K562 (cell line): ENCODE results near the gene ECPAS. TPM values are rescaled to one million over a fixed set of nuclear protein-coding genes. Genes with fewer than 3 reads are reported as not detected.

ENCODE experiments used
- BRD9 ChIP-seq: fragments of 450-650 bp; IDR thresholded peaks from 2 replicates; pipeline ENCODE4 v1.6.1; 2018; ENCODE audit warnings: low read depth; ENCODE audit not compliant: partially characterized antibody
- CBX2 ChIP-seq: fragments of 200-600 bp; sonication (generic); IDR thresholded peaks from one replicate; pipeline ENCODE4 v1.6.1; 2012; ENCODE audit warnings: mild to moderate bottlenecking, low read length, inconsistent platforms; ENCODE audit not compliant: insufficient read depth, poor library complexity, severe bottlenecking
- CCAR2 ChIP-seq: fragments of 200-400 bp; formaldehyde crosslinking; IDR thresholded peaks from 2 replicates; pipeline ENCODE4 v1.6.1; 2017; ENCODE audit warnings: mild to moderate bottlenecking, low read depth, low read length
- CREM ChIP-seq: IDR thresholded peaks from 2 replicates; pipeline ENCODE4 v1.6.1; 2014; ENCODE audit warnings: antibody characterized with exemption, low read depth
- FOXP4 ChIP-seq: sonication (generic); formaldehyde crosslinking; IDR thresholded peaks from 2 replicates; pipeline ENCODE4 v1.8.0; 2022; ENCODE audit warnings: mild to moderate bottlenecking, missing genetic modification reagents, borderline replicate concordance
- HIVEP1 ChIP-seq: fragments of 250-450 bp; sonication (Bioruptor Pico); IDR thresholded peaks from 2 replicates; pipeline ENCODE4 v1.4.0; 2020; ENCODE audit warnings: mild to moderate bottlenecking
- HLTF ChIP-seq: fragments of 450-650 bp; IDR thresholded peaks from 2 replicates; pipeline ENCODE4 v1.6.1; 2016
- KAT7 ChIP-seq: sonication (generic); formaldehyde crosslinking; IDR thresholded peaks from 2 replicates; pipeline ENCODE4 v1.8.0; 2022; ENCODE audit warnings: missing genetic modification reagents, mild to moderate bottlenecking, borderline replicate concordance
- KLF1 ChIP-seq: fragments of 450-650 bp; IDR thresholded peaks from 2 replicates; pipeline ENCODE4 v1.6.1; 2016; ENCODE audit warnings: missing genetic modification characterization, missing compliant biosample characterization
- MXD1 ChIP-seq: fragments of 250-450 bp; sonication (Bioruptor Pico); IDR thresholded peaks from 2 replicates; pipeline ENCODE4 v1.8.0; 2021; ENCODE audit warnings: borderline replicate concordance, mild to moderate bottlenecking, moderate library complexity; ENCODE audit not compliant: poor library complexity, severe bottlenecking
- NFIC ChIP-seq: fragments of 450-650 bp; IDR thresholded peaks from 2 replicates; pipeline ENCODE4 v1.6.1; 2017; ENCODE audit warnings: mild to moderate bottlenecking, inconsistent platforms
- NUFIP1 ChIP-seq: fragments of 450-650 bp; IDR thresholded peaks from 2 replicates; pipeline ENCODE4 v1.6.1; 2018; ENCODE audit not compliant: partially characterized antibody
- PML ChIP-seq: IDR thresholded peaks from 2 replicates; pipeline ENCODE4 v1.6.1; 2012; ENCODE audit warnings: low read length, inconsistent platforms
- POLR2AphosphoS5 ChIP-seq: IDR thresholded peaks from 2 replicates; pipeline ENCODE4 v1.6.1; 2011; ENCODE audit warnings: mild to moderate bottlenecking, low read depth, low read length, moderate library complexity; ENCODE audit not compliant: control insufficient read depth, insufficient read depth
- POLR2H ChIP-seq: IDR thresholded peaks from 2 replicates; pipeline ENCODE4 v1.6.1; 2016; ENCODE audit warnings: missing genetic modification characterization, low read depth, mild to moderate bottlenecking, control low read depth, missing compliant biosample characterization, moderate library complexity
- RBFOX2 ChIP-seq: fragments of 200-400 bp; formaldehyde crosslinking; IDR thresholded peaks from 2 replicates; pipeline ENCODE4 v1.6.1; 2017; ENCODE audit warnings: low read depth, mild to moderate bottlenecking, low read length, moderate library complexity
- RFX5 ChIP-seq: IDR thresholded peaks from 2 replicates; pipeline ENCODE4 v1.6.1; 2011; ENCODE audit warnings: low read depth, mild to moderate bottlenecking, improper control_type of control experiment, low read length
- SAFB2 ChIP-seq: fragments of 200-400 bp; formaldehyde crosslinking; IDR thresholded peaks from 2 replicates; pipeline ENCODE4 v1.6.1; 2018; ENCODE audit warnings: borderline replicate concordance, low read length, low read depth, moderate library complexity; ENCODE audit not compliant: severe bottlenecking
- TCF7L2 ChIP-seq: fragments of 150-350 bp; IDR thresholded peaks from 2 replicates; pipeline ENCODE4 v1.6.1; 2016; ENCODE audit warnings: low read depth, mild to moderate bottlenecking, low read length, moderate library complexity
- YY1 ChIP-seq, 3 experiments: IDR thresholded peaks; 2 replicates each; pipeline ENCODE4 v1.6.1; 2011; ENCODE audit warnings: low read length in 2 of 3, mild to moderate bottlenecking in 2 of 3, moderate library complexity in 2 of 3, borderline replicate concordance in 1 of 3, control low read depth in 1 of 3, low read depth in 1 of 3; ENCODE audit not compliant: insufficient read depth in 3 of 3, insufficient replicate concordance in 2 of 3, control insufficient read depth in 1 of 3, insufficient read length in 1 of 3; ENCODE audit errors: extremely low read depth in 1 of 3
- ZBTB2 ChIP-seq: fragments of 450-650 bp; IDR thresholded peaks from 2 replicates; pipeline ENCODE4 v1.6.1; 2016; ENCODE audit warnings: antibody characterized with exemption
- ZNF740 ChIP-seq, 3 experiments: fragments of 200-800 bp in 1 of 3; sonication (Bioruptor generic) in 1 of 3; sonication (generic) in 1 of 3; formaldehyde crosslinking in 1 of 3; IDR thresholded peaks; 2 replicates each; pipeline versions ENCODE4 v1.6.1 to v1.8.0; 2016 to 2022; ENCODE audit warnings: mild to moderate bottlenecking in 2 of 3, missing compliant biosample characterization in 2 of 3, missing genetic modification characterization in 2 of 3, missing genetic modification reagents in 1 of 3
- ZNF75A ChIP-seq: fragments of 450-650 bp; formaldehyde crosslinking; IDR thresholded peaks from 2 replicates; pipeline ENCODE4 v1.4.0; 2020; ENCODE audit warnings: mild to moderate bottlenecking
- polyA plus RNA-seq, 8 experiments: library from polyadenylated mRNA; depleted of rRNA in 4 of 8; stranded (reverse) in 5 of 8; unstranded in 3 of 8; fragments of >200 nt; fragmentation: Nextera tagmentation in 2 of 8; fragmentation: Illumina TruSeq in 1 of 8; extraction: Ambion mirVana in 2 of 8; extraction: Trizol in 1 of 8; gene quantifications; 2 replicates each; pipeline versions ENCODE4 v1.2.1 to v1.2.3, GENCODE V29; 2011 to 2014; ENCODE audit warnings: inconsistent platforms in 1 of 8, missing spikeins in 1 of 8
- total RNA-seq, 7 experiments: library from RNA; depleted of rRNA in 6 of 7; stranded (reverse); fragments of >200 nt in 6 of 7; fragmentation: Illumina TruSeq in 2 of 7; extraction: Trizol in 2 of 7; gene quantifications; 2 replicates each; pipeline versions ENCODE4 v1.2.1 to v1.2.3, GENCODE V29; 2011 to 2021; ENCODE audit warnings: low replicate concordance in 1 of 7

The ECPAS gene
- total and polyA plus RNA-seq, 9 of the 15 experiments (the other 6 are each of a cell fraction or from before 2014, with no cell fraction given), result 14.5 to 90.9 (median 75.7) TPM

GRCh38 chr9:111483439-111483857 is 735 bp downstream of the ECPAS start (continued):
- TF ChIP-seq MXD1 (CRISPR knock-in tag) (no peak), CREM (no peak), ZNF740 (CRISPR knock-in tag; IDR thresholded peaks at IDR 0.05) (no peak), ZNF740 (tag; IDR thresholded peaks at IDR 0.05) (peak in 1 of 2 experiments; percentile 50; a peak in 1 of 4 replicates), YY1 (IDR thresholded peaks at IDR 0.05; ENCODE audit: borderline replicate concordance in 1 of 3, control insufficient read depth in 1 of 3, extremely low read depth in 1 of 3, insufficient read depth in 3 of 3, insufficient read length in 1 of 3, insufficient replicate concordance in 2 of 3, low read depth in 1 of 3, low read length in 2 of 3) (peak; percentile 18 to 76 (median 75)), RFX5 (no peak), CBX2 (no peak), TCF7L2 (no peak), KAT7 (CRISPR knock-in tag) (no peak), KLF1 (tag) (no peak), ZBTB2 (no peak), NUFIP1 (no peak), ZNF75A (CRISPR knock-in tag) (no peak), POLR2AphosphoS5 (no peak), NFIC (no peak), FOXP4 (CRISPR knock-in tag) (no peak), HIVEP1 (CRISPR knock-in tag) (no peak), PML (no peak), CCAR2 (no peak), RBFOX2 (peak; percentile 66), SAFB2 (no peak), HLTF (no peak), POLR2H (tag) (no peak), BRD9 (no peak)
